EL (cell line): ENCODE measurements around the gene GALT.
"Not testable (repeated sequence)": the region's sequence is repeated elsewhere in the genome, so short reads cannot be mapped to it uniquely, and the experiment has no call there.

Experiments used
- DNase-seq: peaks from one replicate; pipeline ENCODE4 v3.0.0-alpha.2; 2016

Gene GALT

DNA sequence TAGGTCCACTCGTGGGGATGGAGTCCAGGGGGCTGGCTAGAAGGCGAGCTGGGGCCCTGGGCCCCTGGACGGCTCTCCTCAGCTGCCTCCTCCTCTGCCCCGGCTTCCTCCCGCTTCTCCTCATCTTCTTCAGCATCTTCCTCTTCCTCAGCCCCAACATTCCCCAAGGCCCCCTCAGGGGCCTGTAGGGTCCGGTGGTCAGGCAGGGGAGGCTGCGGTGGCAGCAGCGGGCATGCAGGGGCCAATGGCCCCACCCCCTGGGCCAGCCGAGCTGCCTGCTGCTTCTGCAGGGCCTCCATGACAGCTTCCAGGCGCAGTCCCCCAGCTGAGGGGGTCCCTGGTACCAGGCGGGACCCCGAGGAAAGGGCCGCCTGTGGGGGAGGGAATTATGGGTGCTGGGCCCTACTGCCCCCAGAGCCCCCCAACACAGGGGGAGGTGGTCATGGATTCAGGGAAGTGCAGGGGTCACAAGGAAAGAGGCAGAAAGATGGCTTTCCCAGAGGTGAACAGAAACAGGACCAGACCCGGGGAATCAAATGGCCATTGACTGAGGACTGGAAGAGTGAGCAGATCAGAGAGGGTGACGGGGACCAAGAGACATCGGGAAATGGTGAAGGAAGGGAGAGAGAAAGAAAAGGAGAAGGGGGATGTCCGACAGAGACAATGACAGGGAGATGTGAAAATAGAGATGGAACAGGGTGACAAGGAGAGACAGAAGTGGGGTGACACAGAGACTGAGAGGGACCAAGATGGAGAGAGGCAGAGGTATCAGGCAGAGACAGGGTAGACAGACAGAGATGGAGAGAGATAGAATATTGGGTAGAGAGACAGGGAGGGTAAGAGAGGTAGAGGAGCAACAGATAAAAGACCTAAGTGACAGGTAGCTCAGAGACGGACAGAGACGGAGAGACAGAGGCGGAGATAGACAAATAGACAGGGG is 18.5 kb upstream of the GALT start:
- no peak for DNase-seq

DNA sequence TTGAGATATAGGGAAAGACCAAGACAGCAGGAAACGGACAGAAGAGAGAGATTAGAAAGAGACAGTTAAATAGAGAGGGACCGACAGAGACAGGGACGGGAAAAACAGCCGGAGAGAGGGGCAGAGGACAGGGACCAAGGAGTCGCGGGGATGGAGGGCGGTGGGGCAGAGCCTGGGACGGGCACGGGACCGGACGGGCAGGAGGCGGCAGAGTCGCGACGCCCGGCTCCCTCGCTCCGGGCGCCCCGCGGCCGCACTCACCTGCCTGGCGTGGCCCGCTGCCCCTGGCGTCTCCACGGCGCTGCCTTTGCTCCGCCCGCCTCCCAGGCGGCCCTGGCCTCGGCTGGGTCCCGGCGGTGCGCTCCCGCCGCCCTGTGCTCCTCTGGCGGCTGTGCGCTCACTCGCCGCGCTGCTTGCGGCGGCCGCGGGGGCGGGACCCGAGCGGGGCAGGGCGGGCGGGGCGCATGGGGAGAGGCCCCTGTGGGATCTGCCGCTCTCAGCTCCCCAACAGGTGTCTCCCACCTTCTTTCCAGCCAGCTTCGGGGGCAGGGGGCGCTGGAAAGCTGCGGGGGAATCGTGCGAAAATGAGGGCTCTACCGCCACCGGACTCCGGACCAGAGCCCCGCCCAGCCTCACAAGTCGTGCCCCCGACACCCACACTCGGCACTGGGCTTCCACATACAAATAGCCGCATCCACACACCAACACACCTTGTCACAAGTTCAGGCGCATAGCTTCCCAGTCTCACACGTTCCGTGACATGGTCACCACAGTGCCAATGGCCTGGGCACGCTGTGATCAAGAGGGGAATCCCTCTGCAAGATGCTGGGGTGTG is 17.6 kb upstream of the GALT start, which contains the start of gene ARID3C:
TSS of gene ARID3C (minus strand) at position 411 of the 835 bp plus-strand sequence. CDS start 1,052 bp downstream, outside the sequence.
- DNase-seq, result no peak

DNA sequence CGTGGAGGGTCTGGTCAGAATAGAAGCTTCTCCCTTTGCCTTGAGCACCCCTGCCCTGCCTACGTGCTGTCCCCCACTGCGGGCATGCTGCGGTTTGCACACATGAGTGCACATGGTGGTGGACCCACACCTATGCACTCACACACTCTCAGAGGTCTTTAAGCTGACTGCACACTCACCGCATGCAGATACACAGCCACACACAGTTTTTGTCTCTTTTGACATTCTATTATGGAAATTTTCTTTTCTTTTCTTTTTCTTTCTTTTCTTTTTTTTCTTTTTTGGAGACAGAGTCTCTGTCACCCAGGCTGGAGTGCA is 17.0 kb upstream of the GALT start:
- no peak for DNase-seq

DNA sequence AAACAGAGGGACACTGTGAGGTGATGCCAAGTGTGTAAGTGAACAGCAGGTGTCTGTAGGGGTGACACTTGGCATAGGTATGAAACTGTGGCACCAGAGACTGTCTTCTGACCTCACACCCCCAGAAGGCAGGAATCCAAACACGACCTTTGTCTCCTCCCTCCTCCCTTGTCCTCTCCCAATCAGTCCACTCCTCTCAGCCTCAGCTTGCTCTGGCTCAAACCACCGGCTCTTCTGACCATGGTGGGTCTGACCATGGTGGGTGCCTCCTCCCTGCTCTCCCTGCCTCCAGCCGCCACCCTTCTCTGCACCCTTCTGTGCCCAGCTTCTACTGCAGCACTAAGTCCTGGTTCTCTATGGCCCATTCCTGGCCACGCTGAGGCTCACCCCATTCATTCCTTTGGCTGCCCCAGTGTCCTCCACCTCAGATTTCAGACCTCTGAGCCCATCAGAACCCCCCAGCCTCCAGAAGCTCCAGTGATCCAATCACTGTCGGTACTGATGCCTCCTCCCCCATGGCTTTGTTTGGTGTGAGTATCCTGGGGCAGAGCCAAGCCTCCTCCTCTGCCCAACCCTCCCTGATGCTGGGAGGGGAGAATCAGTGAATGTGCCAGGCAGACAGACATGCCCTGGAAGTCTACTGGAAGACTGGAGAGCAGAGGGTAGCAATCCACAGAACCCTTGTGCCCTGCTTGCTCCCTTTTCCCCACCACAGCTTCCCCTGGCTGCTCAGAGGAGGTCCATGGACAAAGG is 15.9 kb upstream of the GALT start:
- no peak for DNase-seq

DNA sequence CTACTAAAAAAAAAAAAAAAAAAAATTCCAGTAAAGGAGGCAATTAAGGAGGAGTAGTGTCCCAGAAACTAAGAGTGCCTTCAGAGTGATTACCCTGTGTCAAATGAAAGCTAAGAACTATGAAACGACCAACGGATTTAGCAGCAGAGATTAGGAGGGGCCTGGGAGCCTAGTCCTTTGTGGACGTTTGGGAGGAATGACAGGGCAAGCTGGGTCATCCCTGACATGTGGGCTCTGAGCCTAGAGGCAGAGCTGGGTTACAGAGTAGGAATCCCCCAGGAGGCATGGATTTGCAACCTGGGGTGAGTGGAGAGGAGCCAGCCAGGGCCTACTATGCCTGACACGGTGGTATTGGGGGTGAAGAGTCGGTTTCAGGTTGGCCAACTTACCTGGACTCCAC is 13.3 kb upstream of the GALT start:
- no peak for DNase-seq

DNA sequence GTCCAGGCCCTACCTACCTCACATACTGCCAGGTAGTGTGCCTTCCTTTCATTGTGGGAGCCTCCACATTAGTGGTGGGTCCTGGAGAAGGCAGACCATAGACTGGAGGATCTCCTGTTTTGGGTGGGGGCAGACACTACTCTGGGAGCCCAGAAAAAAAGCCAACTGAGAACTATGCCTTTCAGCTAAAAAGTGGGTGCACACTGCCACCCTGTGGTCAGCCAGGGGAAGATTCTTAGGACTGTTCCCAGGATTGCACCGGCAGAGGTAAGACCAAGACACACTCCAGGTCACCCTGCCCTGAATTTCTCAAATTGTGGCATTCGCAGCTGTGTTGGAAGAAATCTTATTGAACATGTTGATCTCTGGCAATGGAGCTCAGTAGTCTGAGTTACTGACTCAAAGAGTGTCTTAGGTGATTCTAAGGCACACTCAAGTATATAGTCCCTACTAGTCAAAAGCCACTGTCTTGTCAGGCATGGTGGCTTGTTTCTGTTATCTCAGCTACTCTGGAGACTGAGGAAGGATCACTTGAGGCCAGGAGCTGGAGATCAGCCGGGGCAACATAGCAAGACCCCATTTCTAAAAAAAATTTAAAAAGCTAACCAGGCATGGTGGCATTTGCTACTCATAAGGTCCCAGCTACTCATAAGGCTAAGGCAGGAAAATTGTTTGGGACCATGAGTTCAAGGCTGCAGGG is 12.5 kb upstream of the GALT start:
- DNase-seq, result peak; percentile 68

DNA sequence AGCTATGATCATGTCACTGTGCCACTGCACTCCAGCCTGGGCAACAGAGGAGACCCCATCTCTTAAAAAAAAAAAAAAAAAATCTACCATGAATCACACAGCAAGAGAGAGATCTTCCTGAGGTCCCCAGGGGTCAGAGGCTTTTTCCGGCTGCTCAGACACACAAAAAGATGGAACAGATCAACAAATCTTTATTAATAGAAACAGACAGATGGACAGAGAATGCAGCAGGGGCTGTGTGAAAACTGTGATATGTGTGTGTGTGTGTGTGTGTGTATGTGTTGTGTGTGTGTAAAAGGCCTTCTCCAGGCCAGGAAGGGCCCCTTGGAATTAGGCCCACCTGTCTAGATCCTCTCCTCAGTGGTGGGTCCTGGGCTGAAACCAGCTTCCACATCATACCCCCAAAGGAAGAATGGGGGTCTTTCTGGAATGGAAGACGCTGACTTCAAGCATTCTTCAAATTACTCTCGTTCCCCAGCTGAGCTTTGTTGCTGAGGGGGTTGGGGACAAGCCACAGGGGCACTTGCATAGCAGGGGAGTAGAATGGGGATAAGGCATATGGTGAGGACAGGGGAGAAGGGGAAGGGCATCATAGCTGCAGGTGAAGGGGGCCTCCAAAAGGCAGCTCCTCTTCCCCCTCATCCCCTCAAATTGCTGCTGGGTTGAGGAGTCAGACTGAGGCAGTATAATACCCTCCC is 11.8 kb upstream of the GALT start:
- DNase-seq, result no peak

DNA sequence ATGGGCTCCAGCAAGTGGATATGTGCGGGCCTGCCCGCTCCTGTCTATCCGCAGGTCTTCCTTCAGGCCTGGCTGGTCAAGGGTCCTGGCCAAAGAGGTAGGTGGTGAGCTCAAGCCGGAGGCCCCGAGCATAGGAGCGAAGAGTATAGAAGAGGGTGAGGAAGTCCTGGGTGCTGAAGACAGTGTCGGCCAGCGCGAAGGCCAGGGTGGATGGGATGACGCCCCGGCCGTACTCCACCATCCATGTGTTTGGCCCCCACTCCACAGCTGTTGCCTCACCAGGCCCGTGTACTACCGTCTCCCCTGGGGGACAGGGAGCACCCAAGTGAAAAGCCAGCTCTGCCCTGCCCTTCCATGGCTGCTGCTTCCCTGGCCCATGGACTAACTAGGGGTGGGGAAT is 10.9 kb upstream of the GALT start:
- DNase-seq, result no peak

DNA sequence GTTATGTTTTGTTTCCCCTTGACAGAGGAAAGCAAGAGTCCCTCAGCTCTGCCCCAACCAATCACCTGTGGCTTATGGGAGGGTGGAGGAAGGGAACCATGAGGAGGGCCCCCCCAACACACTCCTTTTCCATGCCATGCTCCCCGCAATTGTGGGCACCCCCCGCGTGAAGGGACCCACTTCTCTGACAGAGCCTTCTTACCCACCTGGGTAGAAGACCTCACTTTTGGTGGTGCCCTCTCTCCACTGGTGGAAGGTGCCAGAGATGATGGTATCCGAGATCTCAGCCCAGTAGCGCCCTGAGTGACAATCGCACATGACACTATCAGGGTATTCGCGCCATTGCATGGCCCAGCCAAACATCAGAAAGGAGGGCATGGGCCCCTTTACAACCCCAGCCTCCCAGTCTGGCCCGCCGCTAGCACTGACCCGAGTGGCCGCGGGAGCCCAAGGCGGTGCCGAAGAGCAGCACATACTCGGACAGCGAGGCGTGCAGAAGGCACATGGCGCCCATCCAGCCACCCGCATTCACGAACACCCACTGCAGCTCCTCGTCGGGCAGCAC is 9.6 kb upstream of the GALT start:
- DNase-seq, result no peak

DNA sequence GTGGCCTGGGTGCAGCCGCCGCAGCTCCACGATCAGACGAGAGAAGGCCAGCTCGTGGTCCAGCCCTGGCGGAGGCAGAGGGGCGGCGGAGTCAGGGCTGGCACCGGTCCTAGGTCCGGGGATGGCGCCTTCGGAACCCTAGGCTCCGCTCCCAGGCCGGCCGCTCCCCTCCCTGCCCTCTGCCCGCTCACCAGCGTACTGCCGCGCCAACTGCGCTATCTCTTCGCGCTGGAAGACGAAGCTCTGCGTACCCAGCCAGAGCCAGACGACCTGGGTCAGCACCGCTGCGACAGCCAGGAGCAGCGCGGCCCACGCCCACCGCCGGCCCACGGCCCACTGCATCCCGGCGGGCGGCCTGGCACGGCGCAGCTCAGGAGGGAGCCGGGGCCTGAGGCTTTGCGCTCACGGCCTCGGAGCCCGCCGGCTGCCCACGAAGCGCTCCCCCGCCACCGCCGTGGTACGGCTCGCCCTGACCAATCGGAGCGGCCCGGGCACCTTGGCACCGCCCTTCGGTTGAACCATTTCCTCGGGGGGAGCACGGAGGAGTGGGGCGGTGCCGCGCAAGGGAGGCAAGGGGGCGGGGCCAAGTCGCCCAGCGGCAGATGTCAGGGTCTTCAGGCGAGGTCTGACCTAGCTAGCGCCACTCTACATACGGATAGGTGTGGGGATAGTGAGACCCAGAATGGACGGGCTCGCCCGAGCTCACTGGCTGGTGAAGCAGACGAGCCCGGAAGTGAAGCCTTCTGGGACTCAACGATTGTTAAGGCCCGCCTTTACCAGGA is 8.9 kb upstream of the GALT start, which contains the start of gene SIGMAR1:
TSS of gene SIGMAR1 (minus strand) at position 432 of the 782 bp plus-strand sequence. CDS start at position 342, 90 bp downstream.
- DNase-seq, result peak; percentile 92

DNA sequence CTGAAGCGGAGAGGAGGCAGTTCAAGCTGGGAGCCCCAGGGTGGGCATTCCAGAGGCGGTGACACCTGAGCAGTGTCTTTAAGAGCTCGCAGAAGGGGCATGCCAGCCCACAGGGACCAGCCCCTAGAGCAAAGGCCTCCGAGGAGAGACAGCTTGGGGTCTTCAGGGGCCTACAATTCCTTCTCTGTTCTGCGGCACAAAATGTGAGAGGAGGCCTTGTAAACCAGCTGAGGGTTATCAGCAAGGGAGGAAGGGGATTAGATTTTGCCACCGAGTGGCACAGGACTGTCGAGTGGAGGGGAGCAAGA is 8.4 kb upstream of the GALT start:
- DNase-seq, result no peak

DNA sequence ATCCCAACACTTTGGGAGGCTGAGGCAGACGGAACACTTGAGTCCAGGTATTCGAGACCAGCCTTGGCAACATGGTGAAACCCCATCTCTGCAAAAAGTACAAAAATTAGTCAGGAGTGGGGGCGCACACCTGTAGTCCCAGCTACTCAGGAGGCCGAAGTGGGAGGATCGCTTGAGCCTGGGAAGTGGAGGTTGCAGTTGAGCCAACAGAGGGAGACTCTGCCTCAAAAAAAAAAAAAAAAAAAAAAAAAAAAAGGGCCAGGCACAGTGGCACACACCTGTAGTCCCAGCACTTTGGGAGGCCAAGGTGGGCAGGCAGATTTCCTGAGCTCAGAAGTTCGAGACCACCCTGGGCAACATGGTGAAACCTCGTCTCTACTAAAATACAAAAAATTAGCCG is 7.2 kb upstream of the GALT start:
- not testable (repeated sequence) for DNase-seq

DNA sequence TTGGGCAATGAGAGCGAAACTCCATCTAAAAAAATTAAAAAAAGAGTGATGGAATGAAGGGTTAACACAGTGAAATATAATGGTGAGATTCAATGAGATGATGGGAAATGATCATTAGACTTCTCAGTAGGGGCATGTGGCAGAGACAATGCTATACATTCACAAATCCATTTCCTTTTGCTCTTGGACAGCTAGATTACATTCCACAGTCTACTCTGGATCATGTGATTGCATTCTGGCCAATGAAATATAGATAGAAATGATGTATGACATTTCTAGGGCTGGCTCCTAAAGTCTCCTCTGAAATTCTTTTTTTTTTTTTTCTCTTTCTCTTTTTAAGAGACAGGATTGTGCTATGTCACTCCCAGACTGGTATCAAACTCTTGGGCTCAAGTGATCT is 3.8 kb upstream of the GALT start:
- no peak for DNase-seq

DNA sequence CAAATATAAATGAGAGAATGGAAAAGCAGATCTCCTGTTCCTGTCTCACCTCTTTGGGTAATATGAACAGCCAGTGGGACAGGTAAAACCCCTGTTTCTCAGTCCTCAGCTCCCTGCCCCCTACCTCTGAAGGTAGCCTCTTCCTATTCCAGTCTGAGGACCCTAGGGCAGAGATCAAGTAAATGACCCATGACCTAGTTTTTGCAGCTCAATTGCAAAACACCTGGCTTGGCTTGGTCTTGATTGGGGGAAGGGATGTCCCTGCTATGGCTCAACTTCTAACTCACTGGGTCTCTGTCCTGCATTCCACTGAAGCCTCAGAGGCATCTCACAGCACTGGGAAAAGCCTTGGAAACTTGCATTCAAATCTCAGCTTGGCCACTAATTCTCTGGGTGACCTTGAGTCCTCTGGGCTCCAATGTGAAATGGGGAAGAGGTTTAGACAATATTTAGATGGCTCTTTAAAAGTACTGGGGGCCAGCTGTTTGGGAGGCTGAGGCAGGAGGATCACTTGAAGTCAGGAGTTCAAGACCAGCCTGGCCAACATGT is 1.6 kb upstream of the GALT start:
- no peak for DNase-seq

DNA sequence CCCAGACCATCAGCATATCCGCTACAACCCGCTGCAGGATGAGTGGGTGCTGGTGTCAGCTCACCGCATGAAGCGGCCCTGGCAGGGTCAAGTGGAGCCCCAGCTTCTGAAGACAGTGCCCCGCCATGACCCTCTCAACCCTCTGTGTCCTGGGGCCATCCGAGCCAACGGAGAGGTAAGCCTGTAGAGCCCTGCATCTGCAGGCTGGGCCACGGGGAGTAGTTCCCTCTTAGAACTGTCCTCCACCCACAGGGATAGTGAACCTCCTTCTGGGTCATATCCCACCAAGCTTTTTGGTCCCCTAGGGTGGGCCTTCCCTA is 569 bp downstream of the GALT start:
- DNase-seq, result no peak

DNA sequence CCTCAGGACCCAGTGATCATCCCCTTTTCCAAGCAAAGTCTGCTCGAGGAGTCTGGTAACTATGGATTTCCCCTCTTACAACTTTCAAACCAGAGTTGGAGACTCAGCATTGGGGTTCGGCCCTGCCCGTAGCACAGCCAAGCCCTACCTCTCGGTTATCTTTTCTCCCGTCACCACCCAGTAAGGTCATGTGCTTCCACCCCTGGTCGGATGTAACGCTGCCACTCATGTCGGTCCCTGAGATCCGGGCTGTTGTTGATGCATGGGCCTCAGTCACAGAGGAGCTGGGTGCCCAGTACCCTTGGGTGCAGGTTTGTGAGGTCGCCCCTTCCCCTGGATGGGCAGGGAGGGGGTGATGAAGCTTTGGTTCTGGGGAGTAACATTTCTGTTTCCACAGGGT is 1.2 kb downstream of the GALT start:
- no peak for DNase-seq

DNA sequence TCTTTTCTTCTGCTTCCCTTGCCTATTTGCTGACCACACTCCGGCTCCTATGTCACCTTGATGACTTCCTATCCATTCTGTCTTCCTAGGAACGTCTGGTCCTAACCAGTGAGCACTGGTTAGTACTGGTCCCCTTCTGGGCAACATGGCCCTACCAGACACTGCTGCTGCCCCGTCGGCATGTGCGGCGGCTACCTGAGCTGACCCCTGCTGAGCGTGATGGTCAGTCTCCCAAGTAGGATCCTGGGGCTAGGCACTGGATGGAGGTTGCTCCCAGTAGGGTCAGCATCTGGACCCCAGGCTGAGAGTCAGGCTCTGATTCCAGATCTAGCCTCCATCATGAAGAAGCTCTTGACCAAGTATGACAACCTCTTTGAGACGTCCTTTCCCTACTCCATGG is 2.2 kb downstream of the GALT start:
- no peak for DNase-seq

DNA sequence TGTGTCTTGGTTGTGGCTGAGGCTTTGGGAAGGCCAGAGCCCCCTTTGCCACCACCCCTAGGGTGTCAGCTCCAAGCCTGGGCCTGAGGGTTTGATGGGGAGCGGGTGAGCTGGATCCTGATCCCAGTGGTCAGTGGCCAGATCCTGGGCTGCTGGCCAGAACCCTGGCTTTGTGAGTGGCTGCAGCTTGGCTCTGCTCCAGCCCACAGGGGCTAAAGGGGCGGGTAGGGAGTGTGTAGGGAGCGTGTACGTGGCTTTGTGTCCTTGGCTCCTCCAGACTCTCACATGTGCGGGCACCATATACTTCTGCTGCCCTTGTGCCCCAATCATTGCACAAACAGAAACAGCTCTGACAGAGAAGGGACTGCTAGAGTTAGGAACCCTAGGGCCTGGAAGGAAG is 4.3 kb downstream of the GALT start:
- DNase-seq, result no peak

DNA sequence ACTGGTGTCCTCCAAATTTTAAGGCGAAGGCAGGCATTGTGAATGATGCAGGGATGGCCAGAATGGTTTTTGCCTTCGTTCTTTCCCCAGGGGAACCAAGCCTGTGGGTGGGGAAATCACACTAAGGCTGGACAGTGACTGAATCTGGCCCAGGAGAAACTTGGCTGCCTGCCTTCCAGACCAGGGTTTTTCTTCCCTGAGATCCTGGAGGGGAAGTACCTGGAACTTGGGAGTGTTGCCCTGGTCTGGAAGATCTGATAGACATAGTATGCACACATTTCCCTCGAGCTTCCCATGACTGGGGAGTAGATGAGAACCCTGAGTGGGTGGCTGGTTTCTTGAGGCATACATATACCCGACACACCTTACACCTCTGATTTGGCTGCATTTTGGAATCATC is 4.8 kb downstream of the GALT start:
- peak; percentile 46 for DNase-seq

DNA sequence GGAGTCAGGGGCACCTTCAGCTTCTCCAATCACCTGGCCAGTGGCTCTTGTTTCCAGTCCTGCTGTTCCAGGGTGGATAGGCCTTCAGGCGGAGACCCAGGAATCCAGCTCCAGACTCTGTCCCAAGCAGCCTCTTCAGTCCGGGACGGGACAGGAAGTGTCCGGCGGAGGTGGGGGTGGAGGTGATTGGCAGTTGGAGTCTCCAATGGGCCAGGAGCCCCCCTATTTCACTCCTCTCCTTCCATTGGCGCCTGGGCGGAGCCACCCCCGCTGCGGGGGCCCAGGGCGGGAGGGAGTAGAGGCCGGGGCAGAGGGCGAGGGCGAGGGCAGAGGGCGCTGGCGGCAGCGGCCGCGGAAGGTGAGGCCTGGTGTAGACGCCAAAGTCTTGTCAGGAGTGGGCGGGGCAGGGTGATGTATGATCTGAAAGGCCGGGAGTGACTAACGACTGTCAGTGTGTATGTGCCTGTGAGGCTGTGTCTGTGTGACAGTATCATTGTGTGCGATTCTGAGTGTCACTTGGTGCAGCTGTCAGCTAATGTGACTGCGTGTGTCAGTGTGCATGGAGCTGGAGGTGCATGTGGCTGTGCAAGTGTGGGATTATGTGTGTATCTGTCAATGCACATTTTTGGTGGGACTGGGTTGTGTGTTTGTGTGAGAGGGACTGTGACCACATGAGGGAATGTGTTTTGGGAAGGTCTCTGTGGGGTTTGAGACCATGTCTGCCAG is 5.6 kb downstream of the GALT start, which contains the start of gene IL11RA:
TSS of gene IL11RA (plus strand) at position 310 of the 726 bp plus-strand sequence. CDS start 3,033 bp downstream, outside the sequence.
- peak; percentile 92 for DNase-seq
